DMS114 treated with DMSO at 0.1 percent for 48 hours (cell line): ENCODE results near the gene PSMB2.

Experiments
- DNase-seq: peaks from one replicate; lab custom pipeline; 2025; ENCODE audit not compliant: unreplicated experiment; lab: John Stamatoyannopoulos, UW

Gene PSMB2

GRCh38 chr1:35573198-35574124 is 67.9 kb downstream of the PSMB2 start, which contains the start of gene TFAP2E:
Gene TFAP2E (plus strand): TSS chr1:35573314. CDS start chr1:35573578, 264 bp downstream.
- peak; percentile 48 for DNase-seq

GRCh38 chr1:35572296-35572695 is 69.0 kb downstream of the PSMB2 start:
- DNase-seq, result no peak

- DNase-seq, result no peak
Observed at GRCh38 chr1:35571263-35571662, 70.1 kb downstream of the PSMB2 start.

GRCh38 chr1:35570589-35571137 is 70.7 kb downstream of the PSMB2 start:
- no peak for DNase-seq

GRCh38 chr1:35569936-35570335 is 71.4 kb downstream of the PSMB2 start:
- DNase-seq, result no peak

GRCh38 chr1:35568975-35569395 is 72.3 kb downstream of the PSMB2 start:
- DNase-seq, result peak; percentile 65

GRCh38 chr1:35567947-35568558 is 73.3 kb downstream of the PSMB2 start:
- no peak for DNase-seq

- no peak for DNase-seq
Observed at GRCh38 chr1:35565742-35566133, 75.6 kb downstream of the PSMB2 start.

GRCh38 chr1:35564884-35565741 is 76.2 kb downstream of the PSMB2 start:
- no peak for DNase-seq

GRCh38 chr1:35564037-35564883 is 77.1 kb downstream of the PSMB2 start:
- peak; percentile 46 for DNase-seq

- DNase-seq, result no peak
Observed at GRCh38 chr1:35563166-35563565, 78.2 kb downstream of the PSMB2 start.

GRCh38 chr1:35561972-35562680 is 79.2 kb downstream of the PSMB2 start:
- DNase-seq, result no peak

- no peak for DNase-seq
Observed at GRCh38 chr1:35561297-35561971, 79.9 kb downstream of the PSMB2 start.

GRCh38 chr1:35560256-35561225 is 80.8 kb downstream of the PSMB2 start:
- DNase-seq, result no peak

GRCh38 chr1:35559317-35559944 is 81.9 kb downstream of the PSMB2 start:
- no peak for DNase-seq

- no peak for DNase-seq
Observed at GRCh38 chr1:35558374-35559316, 82.7 kb downstream of the PSMB2 start.
